Activated CD4-positive, alpha-beta memory T cell treated with anti-CD3 and anti-CD28 coated beads, Interleukin-2, amount 10 ng/mL, durations not matched to agents 7 days and 5 days (primary cell): ENCODE measurements around the gene ELMO3. TPM values are rescaled to one million over a fixed set of nuclear protein-coding genes. Genes with fewer than 3 reads are reported as not detected.

ENCODE experiments used
- CTCF ChIA-PET: fragments of 350-600 bp; sonication (Branson Sonifier 250); formaldehyde crosslinking; loops from one replicate; lab custom pipeline; 2021; ENCODE audit warnings: antibody characterized with exemption, inconsistent platforms; lab: Charles Lee
- POLR2A ChIA-PET: fragments of 350-600 bp; sonication (Branson Sonifier 250); formaldehyde crosslinking; loops from one replicate; lab custom pipeline; 2021; ENCODE audit warnings: antibody characterized with exemption; lab: Charles Lee
- DNase-seq: peaks from one replicate; pipeline ENCODE4 v3.0.0-alpha.2; 2020
- H3K27ac Mint-ChIP-seq: one replicate; pipeline ENCODE4 v1.8.0; 2021; ENCODE audit warnings: mild to moderate bottlenecking, mixed read lengths
- H3K27me3 Mint-ChIP-seq: one replicate; pipeline ENCODE4 v1.8.0; 2021; ENCODE audit warnings: mixed read lengths
- H3K36me3 Mint-ChIP-seq: one replicate; pipeline ENCODE4 v1.8.0; 2021; ENCODE audit warnings: low read depth, mixed read lengths
- H3K4me1 Mint-ChIP-seq: one replicate; pipeline ENCODE4 v1.8.0; 2021; ENCODE audit warnings: mixed read lengths
- H3K4me3 Mint-ChIP-seq: one replicate; pipeline ENCODE4 v1.8.0; 2021; ENCODE audit warnings: mild to moderate bottlenecking, mixed read lengths
- H3K9me3 Mint-ChIP-seq: one replicate; pipeline ENCODE4 v1.8.0; 2021; ENCODE audit warnings: mixed read lengths
- total RNA-seq, 2 experiments: library from RNA; stranded (reverse); gene quantifications; one replicate each; pipeline ENCODE4 v1.2.3, GENCODE V29; 2021

ELMO3 gene
- total RNA-seq, 2 experiments from 2014 or later, result 7.3 to 8.3 TPM

DNA sequence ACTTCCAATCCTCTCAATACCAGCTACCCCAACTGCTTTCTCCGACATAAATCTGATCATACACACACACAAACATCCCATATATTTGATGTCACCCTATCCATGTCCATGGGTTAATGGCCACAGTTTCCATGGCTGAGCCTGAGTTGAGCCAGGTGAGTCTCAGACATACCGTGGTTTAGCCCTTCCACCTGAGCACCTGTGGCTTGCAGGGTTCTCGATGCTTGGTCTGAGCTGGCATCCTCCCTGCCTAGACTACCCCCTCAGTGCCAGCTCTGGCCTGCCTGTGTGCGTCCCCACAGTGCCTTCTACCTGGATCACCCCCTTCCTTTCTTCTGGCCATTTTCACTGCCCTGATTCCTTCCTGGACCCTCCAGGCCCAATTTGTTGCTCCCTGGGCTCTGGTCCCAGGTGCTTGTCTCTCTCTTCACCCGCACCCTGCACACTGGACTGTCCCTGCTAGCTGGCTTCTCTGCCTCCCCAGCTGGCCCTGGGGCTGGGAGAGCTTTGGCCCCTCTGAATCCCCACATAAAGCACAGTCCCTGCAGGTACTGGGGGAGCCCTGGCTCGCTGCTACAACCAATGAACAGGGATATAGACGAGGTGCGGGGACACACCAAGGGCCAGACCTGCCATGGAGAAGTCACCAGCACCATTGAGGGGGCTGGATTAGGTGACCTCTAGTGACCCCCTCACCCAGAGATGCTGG is 7.4 kb downstream of the ELMO3 start:
- Mint-ChIP-seq H3K27ac (no peak overlapping the region), H3K36me3 (peaks cover 15% of the 10 kb centered on the region), H3K9me3 (no peaks in the 10 kb centered on the region), H3K4me1 (no peaks in the 10 kb centered on the region), H3K27me3 (no peaks in the 10 kb centered on the region), H3K4me3 (no peak overlapping the region)
- POLR2A ChIA-PET, result no interaction called here
- CTCF ChIA-PET, result no interaction called here
- DNase-seq, result no peak

GRCh38 chr16:67206838-67207248 is 7.9 kb downstream of the ELMO3 start:
- POLR2A ChIA-PET, result interaction anchor here (1.2 to 3.0 kb wide), 2 partner anchors 10 to 20 kb away, joined by 3 to 20 read pairs; partner anchors contain the start of gene TMEM208
- H3K36me3 Mint-ChIP-seq, result peaks cover 14% of the 10 kb centered on the region
- H3K27ac Mint-ChIP-seq, result no peak overlapping the region
- no peak for DNase-seq
- no peak overlapping the region for H3K4me3 Mint-ChIP-seq
- CTCF ChIA-PET, result no interaction called here
- no peaks in the 10 kb centered on the region for H3K9me3 Mint-ChIP-seq
- H3K27me3 Mint-ChIP-seq, result no peaks in the 10 kb centered on the region
- H3K4me1 Mint-ChIP-seq, result no peaks in the 10 kb centered on the region

DNA sequence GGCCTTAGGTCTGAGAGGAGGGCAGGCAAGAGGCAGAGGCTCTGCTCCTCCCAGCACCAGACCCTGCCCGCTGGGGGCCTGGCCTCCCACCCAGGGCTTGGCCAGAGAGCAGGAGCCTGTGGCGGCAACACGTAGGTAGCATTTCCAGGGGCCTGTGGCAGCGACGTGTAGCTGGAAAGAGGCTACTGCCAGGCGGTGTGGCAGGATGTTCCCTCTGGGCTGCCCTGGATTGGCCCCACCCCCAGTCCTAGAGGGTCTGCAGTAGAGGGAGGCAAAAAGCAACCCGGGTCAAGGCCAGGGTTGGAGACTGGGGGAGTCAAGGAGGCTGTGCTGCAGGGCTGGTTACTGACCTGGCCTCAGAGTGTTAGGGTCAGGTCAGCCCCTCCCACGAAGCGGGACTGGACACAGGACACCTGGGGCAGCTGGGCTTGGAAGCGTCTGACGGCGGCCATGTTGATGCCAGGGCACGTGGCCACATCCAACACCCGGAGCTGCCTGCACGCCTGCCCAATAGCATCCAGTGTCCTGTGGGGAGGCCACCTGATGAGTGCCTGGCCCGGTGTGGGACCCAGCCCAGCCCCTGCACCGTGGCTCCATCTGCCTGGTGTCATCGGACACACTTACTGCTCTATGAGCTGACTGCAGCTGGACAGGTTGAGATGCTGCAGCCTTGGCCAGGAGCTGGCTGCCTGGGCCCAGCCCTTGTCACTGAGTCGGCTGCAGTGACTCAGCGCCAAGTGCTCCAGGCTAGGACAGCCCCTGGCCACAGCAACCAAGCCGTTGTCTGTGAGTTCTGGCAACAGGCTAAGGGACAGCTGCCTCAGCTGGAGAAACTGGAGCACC is 8.5 kb downstream of the ELMO3 start:
- H3K27me3 Mint-ChIP-seq, result no peaks in the 10 kb centered on the region
- POLR2A ChIA-PET, result interaction anchor here (0.7 to 3.6 kb wide), 4 partner anchors 10 to 48 kb away, joined by 3 to 20 read pairs (median 8); partner anchors contain the start of gene TMEM208
- no peak overlapping the region for H3K4me3 Mint-ChIP-seq
- CTCF ChIA-PET, result interaction anchor here (2.0 kb wide), 1 partner anchor 10 kb away, joined by 6 read pairs; no protein-coding TSS in a partner anchor
- no peaks in the 10 kb centered on the region for H3K4me1 Mint-ChIP-seq
- DNase-seq, result no peak
- H3K27ac Mint-ChIP-seq, result no peak overlapping the region
- no peaks in the 10 kb centered on the region for H3K9me3 Mint-ChIP-seq
- H3K36me3 Mint-ChIP-seq, result peaks cover 14% of the 10 kb centered on the region

DNA sequence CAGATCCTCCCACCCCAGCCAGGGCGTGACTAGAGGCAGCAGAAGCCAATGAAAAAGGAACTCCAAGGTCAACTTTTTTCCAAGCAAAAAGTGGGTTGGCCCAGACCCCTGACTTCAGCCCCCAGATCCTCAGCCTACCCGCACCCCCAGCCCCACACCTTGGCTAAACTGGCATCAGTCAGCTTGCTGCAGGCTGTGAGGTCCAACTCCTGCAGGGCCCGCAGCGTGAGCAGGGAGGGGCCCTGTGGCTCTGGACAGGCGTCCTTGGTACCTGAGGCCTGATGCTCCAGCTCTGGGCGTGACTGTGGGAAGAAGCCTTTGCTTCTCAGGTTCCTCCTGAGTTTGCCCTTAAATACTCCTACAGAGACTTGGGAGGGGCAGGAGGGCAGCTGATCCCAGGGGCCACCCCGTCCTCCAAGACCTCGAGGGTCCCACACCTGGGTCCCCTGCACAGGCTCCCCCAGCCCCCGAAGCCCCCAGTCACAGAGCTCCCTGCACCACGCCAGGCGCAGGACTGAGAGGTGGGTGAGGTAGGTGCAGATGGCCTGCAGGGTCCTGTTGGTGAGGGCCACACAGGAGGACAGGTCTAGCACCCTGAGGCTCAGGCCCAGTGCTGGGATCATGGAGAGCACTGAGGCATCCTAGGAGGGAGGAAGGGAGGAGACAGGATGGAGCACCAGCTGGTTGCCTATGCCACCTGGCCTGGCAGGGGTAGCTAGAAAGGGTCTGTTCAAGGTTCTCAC is 9.4 kb downstream of the ELMO3 start:
- ChIA-PET POLR2A (interaction anchor here (0.7 to 3.6 kb wide), 8 partner anchors 9 to 49 kb away, joined by 3 to 20 read pairs (median 4); partner anchors contain the start of gene TMEM208), CTCF (interaction anchor here (0.8 to 2.0 kb wide), 2 partner anchors 11 to 19 kb away, joined by 4 to 6 read pairs; partner anchors contain the start of gene TMEM208)
- DNase-seq, result no peak
- Mint-ChIP-seq H3K4me1 (no peaks in the 10 kb centered on the region), H3K9me3 (no peaks in the 10 kb centered on the region), H3K27me3 (no peaks in the 10 kb centered on the region), H3K4me3 (no peak overlapping the region), H3K36me3 (peaks cover 14% of the 10 kb centered on the region), H3K27ac (no peak overlapping the region)

- H3K4me1 Mint-ChIP-seq, result no peaks in the 10 kb centered on the region
These were observed 10.6 kb downstream of the ELMO3 start for GRCh38 chr16:67209565-67209964.

GRCh38 chr16:67210069-67210937 is 11.4 kb downstream of the ELMO3 start:
- Mint-ChIP-seq H3K36me3 (peaks cover 8% of the 10 kb centered on the region), H3K9me3 (no peaks in the 10 kb centered on the region), H3K27me3 (no peaks in the 10 kb centered on the region), H3K4me3 (no peak overlapping the region), H3K4me1 (no peaks in the 10 kb centered on the region), H3K27ac (no peak overlapping the region)
- POLR2A ChIA-PET, result interaction anchor here (1.0 to 3.6 kb wide), 3 partner anchors 13 to 34 kb away, joined by 3 to 14 read pairs (median 9); no protein-coding TSS in a partner anchor
- CTCF ChIA-PET, result interaction anchor here (2.4 kb wide), 1 partner anchor 12 kb away, joined by 7 read pairs; the partner anchor contains the start of gene ELMO3
- no peak for DNase-seq

More at GRCh38 chr16:67209565-67209964, 10.6 kb downstream of the ELMO3 start:
- H3K4me3 Mint-ChIP-seq, result no peak overlapping the region
- ChIA-PET CTCF (interaction anchor here (0.5 to 2.0 kb wide), 2 partner anchors 12 to 49 kb away, joined by 4 to 6 read pairs; no protein-coding TSS in a partner anchor), POLR2A (interaction anchor here (0.8 to 3.6 kb wide), 5 partner anchors 16 to 35 kb away, joined by 4 to 20 read pairs (median 9); partner anchors contain the start of gene TMEM208)
- H3K27ac Mint-ChIP-seq, result no peak overlapping the region
- peaks cover 8% of the 10 kb centered on the region for H3K36me3 Mint-ChIP-seq
- no peak for DNase-seq
- H3K9me3 Mint-ChIP-seq, result no peaks in the 10 kb centered on the region
- no peaks in the 10 kb centered on the region for H3K27me3 Mint-ChIP-seq

- H3K36me3 Mint-ChIP-seq, result no peaks in the 10 kb centered on the region
- no peaks in the 10 kb centered on the region for H3K27me3 Mint-ChIP-seq
- H3K4me3 Mint-ChIP-seq, result no peak overlapping the region
- H3K9me3 Mint-ChIP-seq, result no peaks in the 10 kb centered on the region
- H3K4me1 Mint-ChIP-seq, result peaks cover 3% of the 10 kb centered on the region
- ChIA-PET CTCF (interaction anchor here (1.1 to 2.4 kb wide), 3 partner anchors 13 to 57 kb away, joined by 3 to 7 read pairs (median 5); partner anchors contain the start of gene ELMO3), POLR2A (no interaction called here)
- no peak for DNase-seq
- no peak overlapping the region for H3K27ac Mint-ChIP-seq
These were observed 12.7 kb downstream of the ELMO3 start for GRCh38 chr16:67211674-67212073.

DNA sequence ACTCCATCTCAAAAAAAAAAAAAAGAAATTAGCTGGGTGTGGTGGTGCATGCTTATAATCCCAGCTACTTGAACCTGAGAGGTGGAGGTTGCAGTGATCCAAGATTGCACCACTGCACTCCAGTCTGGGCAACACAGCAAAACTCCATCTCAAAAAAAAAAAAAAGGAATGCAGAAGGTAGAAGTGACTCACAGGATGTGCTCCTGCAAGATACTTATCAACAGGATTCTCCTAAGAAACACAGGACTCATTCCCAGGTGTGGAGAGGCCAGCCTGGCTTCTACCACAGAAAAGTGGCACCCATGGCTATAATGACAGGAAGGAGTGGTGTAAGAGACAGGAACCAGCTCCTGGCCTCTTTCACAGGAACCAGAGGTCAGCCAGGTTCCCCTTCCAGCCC is 13.8 kb downstream of the ELMO3 start:
- CTCF ChIA-PET, result interaction anchor here (0.7 to 1.4 kb wide), 4 partner anchors 15 to 811 kb away, joined by 3 to 5 read pairs (median 3); no protein-coding TSS in a partner anchor

DNA sequence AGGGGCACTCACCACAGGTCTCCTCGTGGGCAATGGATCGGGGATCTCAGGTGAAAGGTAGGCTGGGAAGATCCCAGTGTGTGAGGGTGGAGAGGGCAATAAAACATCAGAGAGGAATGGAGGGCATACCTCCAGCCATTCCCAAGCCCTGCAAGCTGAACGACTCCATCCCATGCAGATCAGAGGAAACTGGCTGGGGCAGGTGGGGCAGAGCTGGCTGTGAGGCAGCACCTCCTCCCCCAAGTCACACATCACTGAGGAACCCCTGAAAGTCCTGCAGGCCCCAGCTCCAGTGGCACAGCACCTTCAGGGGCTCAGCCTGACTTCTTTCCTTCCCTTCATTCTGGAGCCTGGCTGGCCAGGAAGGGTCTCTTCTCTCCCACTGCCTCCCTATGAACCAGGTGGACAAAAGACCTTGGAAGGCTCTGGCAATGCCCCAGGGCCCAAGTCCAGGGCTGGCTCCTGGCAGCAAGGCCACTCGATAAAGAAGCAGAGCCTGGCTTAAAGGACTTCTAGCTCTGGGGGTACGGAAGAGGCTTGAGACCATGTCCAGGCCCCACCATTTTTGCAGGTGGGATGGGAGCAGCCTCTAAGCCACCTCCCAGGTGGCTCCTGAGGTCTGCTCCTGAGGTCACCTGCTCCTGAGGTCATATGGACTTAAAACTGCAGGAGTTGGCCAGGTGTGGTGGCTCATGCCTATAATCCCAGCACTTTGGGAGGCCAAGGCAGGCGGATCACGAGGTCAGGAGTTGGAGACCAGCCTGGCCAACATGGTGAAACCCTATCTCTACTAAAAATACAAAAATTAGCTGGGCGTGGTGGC is 14.5 kb downstream of the ELMO3 start:
- H3K4me1 Mint-ChIP-seq, result peaks cover 12% of the 10 kb centered on the region
- CTCF ChIA-PET, result interaction anchor here (1.4 kb wide), 1 partner anchor 114 kb away, joined by 3 read pairs; no protein-coding TSS in a partner anchor

More for the DNA sequence above, 13.8 kb downstream of the ELMO3 start:
- no peak overlapping the region for H3K4me3 Mint-ChIP-seq
- no peaks in the 10 kb centered on the region for H3K9me3 Mint-ChIP-seq
- DNase-seq, result no peak
- POLR2A ChIA-PET, result interaction anchor here (0.9 to 1.7 kb wide), 3 partner anchors 8 to 19 kb away, joined by 3 to 5 read pairs (median 4); no protein-coding TSS in a partner anchor
- peaks cover 11% of the 10 kb centered on the region for H3K4me1 Mint-ChIP-seq
- H3K27ac Mint-ChIP-seq, result no peak overlapping the region
- H3K27me3 Mint-ChIP-seq, result no peaks in the 10 kb centered on the region
- H3K36me3 Mint-ChIP-seq, result no peaks in the 10 kb centered on the region

GRCh38 chr16:67215706-67216105 is 16.8 kb downstream of the ELMO3 start:
- H3K4me1 Mint-ChIP-seq, result peaks cover 12% of the 10 kb centered on the region
- POLR2A ChIA-PET, result interaction anchor here (1.1 to 1.8 kb wide), 2 partner anchors 11 to 29 kb away, joined by 3 to 4 read pairs; partner anchors contain the start of gene TMEM208
- no peaks in the 10 kb centered on the region for H3K27me3 Mint-ChIP-seq
- H3K27ac Mint-ChIP-seq, result no peak overlapping the region
- no peak overlapping the region for H3K4me3 Mint-ChIP-seq
- DNase-seq, result no peak
- CTCF ChIA-PET, result no interaction called here
- H3K9me3 Mint-ChIP-seq, result no peaks in the 10 kb centered on the region
- no peaks in the 10 kb centered on the region for H3K36me3 Mint-ChIP-seq

More for the DNA sequence above, 14.5 kb downstream of the ELMO3 start:
- H3K9me3 Mint-ChIP-seq, result no peaks in the 10 kb centered on the region
- no peaks in the 10 kb centered on the region for H3K27me3 Mint-ChIP-seq
- POLR2A ChIA-PET, result interaction anchor here (0.9 to 1.8 kb wide), 4 partner anchors 9 to 31 kb away, joined by 3 to 5 read pairs (median 4); no protein-coding TSS in a partner anchor
- no peaks in the 10 kb centered on the region for H3K36me3 Mint-ChIP-seq
- H3K27ac Mint-ChIP-seq, result no peak overlapping the region
- DNase-seq, result no peak
- H3K4me3 Mint-ChIP-seq, result no peak overlapping the region
